Gastrocnemius medialis (tissue), 4 donors: ENCODE measurements around the gene DYNLT4.

ENCODE experiments used
- POLR2A ChIP-seq, 2 donors: fragments of 450-650 bp; IDR thresholded peaks; one replicate each; pipeline ENCODE4 v1.6.1; 2017; ENCODE audit warnings: antibody characterized with exemption in 2 of 2, mild to moderate bottlenecking in 2 of 2, moderate library complexity in 2 of 2
- TF ChIP-seq, protein P1 (sequence below), 5 experiments: fragments of 450-650 bp in 3 of 5; fragments of 200-600 bp in 2 of 5; sonication (generic) in 2 of 5; IDR thresholded peaks in 4 of 5; conservative IDR thresholded peaks in 1 of 5; 1 replicate in 4 of 5; 2 replicates in 1 of 5; pipeline ENCODE4 v1.5.1; 2016 to 2019; ENCODE audit warnings: antibody characterized with exemption in 5 of 5, mild to moderate bottlenecking in 3 of 5, moderate library complexity in 3 of 5

DNA sequence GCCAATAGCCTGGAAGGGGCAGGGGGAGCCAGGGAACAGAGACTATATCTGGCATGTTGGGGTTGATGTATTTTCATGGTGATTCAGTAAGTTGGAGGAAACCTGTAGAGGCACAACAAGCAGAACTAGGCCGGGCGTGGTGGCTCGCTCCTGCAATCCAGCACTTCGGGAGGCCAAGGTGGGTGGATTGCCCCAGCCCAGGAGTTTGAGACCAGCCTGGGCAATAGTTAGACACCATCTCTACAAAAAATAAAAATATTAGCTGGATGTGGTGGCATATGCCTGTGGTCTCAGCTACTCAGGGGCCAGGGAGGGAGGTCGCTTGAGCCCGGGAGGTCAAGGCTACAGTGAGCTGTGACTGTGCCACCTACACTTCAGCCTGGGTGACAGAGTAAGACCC lies 46.0 kb upstream of the DYNLT4 start:
- TF ChIP-seq, protein P1, sequence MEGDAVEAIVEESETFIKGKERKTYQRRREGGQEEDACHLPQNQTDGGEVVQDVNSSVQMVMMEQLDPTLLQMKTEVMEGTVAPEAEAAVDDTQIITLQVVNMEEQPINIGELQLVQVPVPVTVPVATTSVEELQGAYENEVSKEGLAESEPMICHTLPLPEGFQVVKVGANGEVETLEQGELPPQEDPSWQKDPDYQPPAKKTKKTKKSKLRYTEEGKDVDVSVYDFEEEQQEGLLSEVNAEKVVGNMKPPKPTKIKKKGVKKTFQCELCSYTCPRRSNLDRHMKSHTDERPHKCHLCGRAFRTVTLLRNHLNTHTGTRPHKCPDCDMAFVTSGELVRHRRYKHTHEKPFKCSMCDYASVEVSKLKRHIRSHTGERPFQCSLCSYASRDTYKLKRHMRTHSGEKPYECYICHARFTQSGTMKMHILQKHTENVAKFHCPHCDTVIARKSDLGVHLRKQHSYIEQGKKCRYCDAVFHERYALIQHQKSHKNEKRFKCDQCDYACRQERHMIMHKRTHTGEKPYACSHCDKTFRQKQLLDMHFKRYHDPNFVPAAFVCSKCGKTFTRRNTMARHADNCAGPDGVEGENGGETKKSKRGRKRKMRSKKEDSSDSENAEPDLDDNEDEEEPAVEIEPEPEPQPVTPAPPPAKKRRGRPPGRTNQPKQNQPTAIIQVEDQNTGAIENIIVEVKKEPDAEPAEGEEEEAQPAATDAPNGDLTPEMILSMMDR (IDR thresholded peaks at IDR 0.05 in 4 of 5, conservative IDR thresholded peaks at IDR 0.05 in 1 of 5) = no peak
- TF ChIP-seq POLR2A (IDR thresholded peaks at IDR 0.05) = no peak
